ENCODE results near the gene PLA2G4A. TPM values are rescaled to one million over a fixed set of nuclear protein-coding genes. Genes with fewer than 3 reads are reported as not detected.

Gene PLA2G4A
- total RNA-seq, 1 experiment from 2014 or later, result 2.0 TPM

DNA sequence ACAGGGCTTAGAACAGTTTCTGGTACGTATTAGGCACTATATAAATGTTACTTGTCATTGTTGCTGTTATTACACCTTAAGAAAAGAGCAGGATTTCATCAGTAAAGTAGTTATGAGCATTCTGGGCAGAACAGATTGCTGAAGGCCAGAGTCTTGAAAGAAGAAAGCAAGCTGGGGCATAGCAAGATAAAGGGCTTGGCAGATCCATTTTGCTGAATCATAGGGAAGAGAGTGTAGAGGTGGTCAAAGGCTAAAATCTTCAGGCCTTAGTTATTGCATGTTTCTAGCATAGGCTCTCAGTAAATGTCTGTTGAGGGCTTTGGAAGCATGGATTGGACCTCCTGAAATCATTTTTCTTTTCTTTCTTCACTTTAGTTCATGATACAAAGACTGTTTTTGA lies 67.5 kb downstream of the PLA2G4A start:
- no peaks in the 10 kb centered on the region for H3K27me3 ChIP-seq (replicated peaks; ENCODE audit: control insufficient read depth, insufficient read depth, low read length)
- Mint-ChIP-seq H3K36me3 (ENCODE audit: insufficient read depth, unreplicated experiment) (no peaks in the 10 kb centered on the region), H3K4me1 (ENCODE audit: low read depth, unreplicated experiment) (peaks cover 7% of the 10 kb centered on the region), H3K27me3 (ENCODE audit: insufficient read depth, unreplicated experiment) (no peaks in the 10 kb centered on the region), H3K27ac (ENCODE audit: unreplicated experiment) (no peak overlapping the region), H3K4me3 (ENCODE audit: unreplicated experiment) (no peak overlapping the region), H3K9me3 (ENCODE audit: unreplicated experiment) (peaks cover 9% of the 10 kb centered on the region)
- H3K36me3 ChIP-seq (ENCODE audit: control insufficient read depth, insufficient read depth, low read length), result no peaks in the 10 kb centered on the region
- DNase-seq, result no peak
- H3K4me1 ChIP-seq, result peaks cover 10% of the 10 kb centered on the region; the same call in 1 of the 2 replicates
- CTCF ChIA-PET, result no interaction called here
- no peaks in the 10 kb centered on the region for H3K9me3 ChIP-seq
- intact Hi-C loops (cut with micrococcal nuclease; ENCODE audit: unreplicated experiment), result no loop called here
- H3K4me3 ChIP-seq (ENCODE audit: low read depth, low read length), result no peak overlapping the region
- TF ChIP-seq, protein P1, sequence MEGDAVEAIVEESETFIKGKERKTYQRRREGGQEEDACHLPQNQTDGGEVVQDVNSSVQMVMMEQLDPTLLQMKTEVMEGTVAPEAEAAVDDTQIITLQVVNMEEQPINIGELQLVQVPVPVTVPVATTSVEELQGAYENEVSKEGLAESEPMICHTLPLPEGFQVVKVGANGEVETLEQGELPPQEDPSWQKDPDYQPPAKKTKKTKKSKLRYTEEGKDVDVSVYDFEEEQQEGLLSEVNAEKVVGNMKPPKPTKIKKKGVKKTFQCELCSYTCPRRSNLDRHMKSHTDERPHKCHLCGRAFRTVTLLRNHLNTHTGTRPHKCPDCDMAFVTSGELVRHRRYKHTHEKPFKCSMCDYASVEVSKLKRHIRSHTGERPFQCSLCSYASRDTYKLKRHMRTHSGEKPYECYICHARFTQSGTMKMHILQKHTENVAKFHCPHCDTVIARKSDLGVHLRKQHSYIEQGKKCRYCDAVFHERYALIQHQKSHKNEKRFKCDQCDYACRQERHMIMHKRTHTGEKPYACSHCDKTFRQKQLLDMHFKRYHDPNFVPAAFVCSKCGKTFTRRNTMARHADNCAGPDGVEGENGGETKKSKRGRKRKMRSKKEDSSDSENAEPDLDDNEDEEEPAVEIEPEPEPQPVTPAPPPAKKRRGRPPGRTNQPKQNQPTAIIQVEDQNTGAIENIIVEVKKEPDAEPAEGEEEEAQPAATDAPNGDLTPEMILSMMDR (IDR thresholded peaks at IDR 0.05; ENCODE audit: insufficient read depth in 1 of 2, low read depth in 1 of 2, low read length in 1 of 2, severe bottlenecking in 1 of 2, unreplicated experiment in 1 of 2), result no peak
- no TSS peak for BruUV-seq (replicated peaks)
- POLR2A ChIA-PET, result no interaction called here

DNA sequence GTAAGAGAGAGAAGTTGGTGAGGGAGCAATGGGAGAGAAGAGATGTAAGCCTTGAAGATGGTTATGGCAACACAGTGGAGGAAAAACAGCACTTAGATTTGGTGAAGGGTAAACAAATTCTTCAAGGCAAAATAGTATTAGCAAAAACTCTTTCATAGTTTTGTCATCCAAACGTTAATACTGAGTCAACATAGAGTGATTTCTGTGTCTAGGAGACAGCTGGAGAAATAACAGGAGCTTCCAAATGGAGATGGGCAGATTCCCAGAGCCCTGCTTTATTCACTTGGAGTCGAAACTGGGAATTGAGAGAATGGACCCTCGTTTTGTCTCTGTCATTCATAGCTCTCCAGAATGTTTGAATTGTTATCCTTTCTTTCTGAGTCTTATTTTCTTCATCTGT lies 68.3 kb downstream of the PLA2G4A start:
- H3K9me3 ChIP-seq, result no peaks in the 10 kb centered on the region
- CTCF ChIA-PET, result no interaction called here
- Mint-ChIP-seq H3K4me3 (ENCODE audit: unreplicated experiment) (no peak overlapping the region), H3K36me3 (ENCODE audit: insufficient read depth, unreplicated experiment) (no peaks in the 10 kb centered on the region), H3K27me3 (ENCODE audit: insufficient read depth, unreplicated experiment) (no peaks in the 10 kb centered on the region), H3K9me3 (ENCODE audit: unreplicated experiment) (peaks cover 11% of the 10 kb centered on the region), H3K27ac (ENCODE audit: unreplicated experiment) (no peak overlapping the region), H3K4me1 (ENCODE audit: low read depth, unreplicated experiment) (peaks cover 7% of the 10 kb centered on the region)
- H3K4me3 ChIP-seq (ENCODE audit: low read depth, low read length), result no peak overlapping the region
- no peaks in the 10 kb centered on the region for H3K27me3 ChIP-seq (replicated peaks; ENCODE audit: control insufficient read depth, insufficient read depth, low read length)
- POLR2A ChIA-PET, result no interaction called here
- DNase-seq, result no peak
- intact Hi-C loops (cut with micrococcal nuclease; ENCODE audit: unreplicated experiment), result no loop called here
- no peaks in the 10 kb centered on the region for H3K36me3 ChIP-seq (ENCODE audit: control insufficient read depth, insufficient read depth, low read length)
- peaks cover 10% of the 10 kb centered on the region; the same call in 1 of the 2 replicates for H3K4me1 ChIP-seq
- TF ChIP-seq, protein P1 (IDR thresholded peaks at IDR 0.05; ENCODE audit: insufficient read depth in 1 of 2, low read depth in 1 of 2, low read length in 1 of 2, severe bottlenecking in 1 of 2, unreplicated experiment in 1 of 2), result no peak
- no TSS peak for BruUV-seq (replicated peaks)

DNA sequence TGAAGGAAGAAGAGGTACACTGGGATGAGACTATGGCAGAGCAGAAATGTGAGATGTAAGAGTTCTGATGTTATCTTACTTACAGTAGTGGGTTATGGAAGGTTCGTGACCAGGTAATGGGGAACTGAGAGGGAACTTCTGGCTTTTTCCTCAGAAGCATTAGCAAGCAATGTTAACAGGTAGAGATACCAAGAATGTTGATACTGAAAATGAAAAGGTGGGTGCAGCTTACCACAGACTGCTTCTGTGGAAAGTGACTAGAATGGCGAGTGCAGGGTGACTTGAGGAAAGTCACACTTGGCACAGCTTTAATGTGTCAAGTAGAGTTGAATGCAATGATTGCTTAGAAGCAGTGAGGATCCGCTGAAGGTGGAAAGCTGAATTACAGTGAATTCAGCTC lies 70.8 kb downstream of the PLA2G4A start:
- Mint-ChIP-seq H3K9me3 (ENCODE audit: unreplicated experiment) (peaks cover 19% of the 10 kb centered on the region), H3K4me3 (ENCODE audit: unreplicated experiment) (no peak overlapping the region), H3K36me3 (ENCODE audit: insufficient read depth, unreplicated experiment) (no peaks in the 10 kb centered on the region), H3K27ac (ENCODE audit: unreplicated experiment) (no peak overlapping the region), H3K4me1 (ENCODE audit: low read depth, unreplicated experiment) (peaks cover 7% of the 10 kb centered on the region), H3K27me3 (ENCODE audit: insufficient read depth, unreplicated experiment) (no peaks in the 10 kb centered on the region)
- no peaks in the 10 kb centered on the region for H3K9me3 ChIP-seq
- no peaks in the 10 kb centered on the region for H3K27me3 ChIP-seq (replicated peaks; ENCODE audit: control insufficient read depth, insufficient read depth, low read length)
- TF ChIP-seq, protein P1 (IDR thresholded peaks at IDR 0.05; ENCODE audit: insufficient read depth in 1 of 2, low read depth in 1 of 2, low read length in 1 of 2, severe bottlenecking in 1 of 2, unreplicated experiment in 1 of 2), result no peak
- BruUV-seq (replicated peaks), result no TSS peak
- intact Hi-C loops (cut with micrococcal nuclease; ENCODE audit: unreplicated experiment), result no loop called here
- CTCF ChIA-PET, result no interaction called here
- DNase-seq, result no peak
- H3K4me3 ChIP-seq (ENCODE audit: low read depth, low read length), result no peak overlapping the region
- peaks cover 10% of the 10 kb centered on the region; the same call in 1 of the 2 replicates for H3K4me1 ChIP-seq
- no peaks in the 10 kb centered on the region for H3K36me3 ChIP-seq (ENCODE audit: control insufficient read depth, insufficient read depth, low read length)
- POLR2A ChIA-PET, result no interaction called here
